OCI-M2 (cell line): Measurements from ENCODE around the gene MEF2C.
A peak's percentile ranks its signal among the peaks of the same experiment; 100 is the strongest.

Experiments
- DNase-seq: peaks from one replicate; lab custom pipeline; 2025; ENCODE audit not compliant: unreplicated experiment; lab: John Stamatoyannopoulos, UW

The MEF2C gene

GRCh38 chr5:88761939-88762338, 121.0 kb downstream of the MEF2C start:
- DNase-seq, result no peak

DNA sequence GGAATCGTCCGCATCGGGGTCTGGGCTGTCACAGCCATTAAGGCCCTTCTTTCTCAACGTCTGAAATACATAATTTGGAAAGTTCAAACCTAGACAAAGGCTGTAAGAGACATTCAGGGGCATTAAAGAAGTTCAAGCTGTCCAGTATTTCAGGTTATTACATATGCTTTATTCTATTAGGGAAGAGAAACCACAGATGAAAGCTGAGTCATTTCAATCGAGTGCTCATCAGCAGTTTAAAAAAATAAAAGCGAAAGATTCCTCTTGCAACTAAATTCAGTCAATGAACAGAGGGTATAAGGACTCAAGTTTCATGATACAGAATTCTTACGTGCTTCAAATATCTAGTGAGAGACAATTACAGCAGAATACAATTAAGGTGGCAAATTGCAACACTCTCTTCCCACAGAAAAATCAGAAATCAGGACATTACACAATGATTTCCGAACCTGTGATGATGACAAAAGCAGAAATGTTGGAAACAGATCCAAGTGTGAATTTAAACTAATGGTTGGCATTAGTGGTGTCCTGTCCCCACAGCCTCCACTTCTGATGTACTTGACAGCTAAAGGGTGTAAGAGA, 121.6 kb downstream of the MEF2C start:
- DNase-seq, result no peak

- no peak for DNase-seq
Measured at GRCh38 chr5:88760527-88760926, 122.5 kb downstream of the MEF2C start.

DNA sequence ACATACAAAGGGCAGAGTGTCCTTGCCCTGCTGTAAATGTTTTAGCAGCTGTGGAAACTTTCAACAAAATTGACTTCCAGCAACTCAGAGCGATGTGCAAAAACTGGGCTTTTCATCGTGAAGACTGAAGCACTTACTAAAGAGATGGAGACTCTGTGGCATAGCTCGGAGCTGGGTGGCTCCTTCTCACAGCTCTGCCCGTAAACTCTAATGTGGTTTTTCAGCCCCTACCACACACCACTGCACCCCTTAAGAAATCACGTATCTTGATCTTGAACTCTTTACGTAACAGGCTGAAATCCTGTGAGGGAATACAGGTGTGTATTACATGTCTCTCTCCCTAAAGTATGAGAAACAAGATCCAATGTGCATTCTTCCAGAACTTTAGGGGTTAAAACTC, 124.4 kb downstream of the MEF2C start:
- DNase-seq, result no peak

GRCh38 chr5:88758184-88758583, 124.8 kb downstream of the MEF2C start:
- DNase-seq, result no peak

GRCh38 chr5:88756953-88757352, 126.0 kb downstream of the MEF2C start:
- DNase-seq, result no peak

- no peak for DNase-seq
Measured at GRCh38 chr5:88748666-88749065, 134.3 kb downstream of the MEF2C start.

DNA sequence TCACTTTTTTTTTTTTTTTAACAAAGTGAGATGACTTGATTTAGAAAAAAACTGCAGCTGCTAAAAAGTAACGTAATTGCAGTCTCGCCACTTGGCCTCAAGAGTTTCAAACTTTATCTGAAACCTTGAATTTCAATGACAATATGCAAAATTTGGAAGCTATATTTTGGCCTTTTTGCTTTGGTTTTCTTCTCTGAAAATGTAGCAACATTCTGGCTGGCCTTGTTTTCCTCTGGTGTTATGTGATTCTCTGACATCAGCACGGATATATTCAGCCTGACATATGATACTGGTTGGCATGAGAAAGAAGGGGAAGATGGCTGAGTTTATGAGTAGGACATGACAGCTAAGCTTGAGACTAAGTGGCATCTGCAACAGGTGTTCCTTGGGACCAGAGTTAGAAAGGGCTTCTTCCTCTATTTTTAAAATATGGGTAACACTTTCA, 136.5 kb downstream of the MEF2C start:
- DNase-seq, result no peak

DNA sequence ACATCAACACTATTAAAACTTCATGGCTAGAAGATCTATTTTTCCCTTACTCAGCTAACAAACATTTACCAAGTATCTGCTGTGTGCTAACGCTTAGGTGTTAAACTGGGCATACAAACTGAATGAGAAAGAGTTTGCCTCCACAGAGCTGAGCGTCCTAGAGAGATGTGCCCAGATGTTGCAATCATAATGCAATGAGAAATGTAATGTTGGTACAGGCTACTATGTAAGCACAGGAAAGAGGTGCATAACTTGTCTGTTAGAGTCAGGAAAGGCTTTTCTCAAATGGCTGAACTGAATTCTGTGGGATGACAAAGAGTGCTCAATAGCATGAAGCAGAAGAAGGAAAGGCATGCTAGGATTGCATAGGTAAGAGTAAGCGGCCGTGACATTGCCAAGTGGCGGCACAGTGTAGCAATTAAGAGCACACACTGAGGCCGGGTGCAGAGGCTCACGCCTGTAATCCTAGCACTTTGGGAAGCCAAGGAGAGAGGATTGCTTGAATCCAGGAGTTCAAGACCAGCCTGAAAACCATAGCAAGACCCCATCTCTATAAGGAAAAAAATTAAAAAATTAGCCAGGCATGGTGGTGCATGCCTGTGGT, 137.8 kb downstream of the MEF2C start:
- no peak for DNase-seq

DNA sequence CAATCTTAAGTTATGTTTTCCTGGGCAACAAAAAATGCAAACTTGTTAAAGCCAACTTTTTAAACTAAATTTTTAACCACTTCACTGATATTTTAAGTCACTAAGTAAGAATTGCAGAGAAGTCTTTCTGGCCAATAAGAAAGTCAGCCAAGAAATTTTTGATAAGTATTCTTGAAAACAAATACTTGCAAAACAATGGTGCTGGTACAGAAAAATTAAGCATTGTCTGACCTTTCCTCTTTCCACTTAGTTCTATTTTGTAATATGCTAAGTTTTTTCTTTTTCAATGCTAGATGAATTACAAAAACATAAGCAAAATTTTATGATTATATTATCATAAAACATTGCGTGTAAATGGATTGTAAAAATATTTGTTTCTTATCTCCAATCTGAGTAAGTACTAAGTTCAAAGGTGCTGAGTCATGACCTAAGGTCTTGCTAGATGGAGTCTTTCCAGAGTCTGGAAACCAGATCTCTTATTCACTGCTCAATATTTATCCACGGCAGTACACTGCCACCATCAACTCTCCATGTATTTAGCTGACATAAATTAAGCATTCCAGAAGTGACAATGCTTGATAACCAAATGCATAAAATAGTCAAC, 139.7 kb downstream of the MEF2C start:
- no peak for DNase-seq

DNA sequence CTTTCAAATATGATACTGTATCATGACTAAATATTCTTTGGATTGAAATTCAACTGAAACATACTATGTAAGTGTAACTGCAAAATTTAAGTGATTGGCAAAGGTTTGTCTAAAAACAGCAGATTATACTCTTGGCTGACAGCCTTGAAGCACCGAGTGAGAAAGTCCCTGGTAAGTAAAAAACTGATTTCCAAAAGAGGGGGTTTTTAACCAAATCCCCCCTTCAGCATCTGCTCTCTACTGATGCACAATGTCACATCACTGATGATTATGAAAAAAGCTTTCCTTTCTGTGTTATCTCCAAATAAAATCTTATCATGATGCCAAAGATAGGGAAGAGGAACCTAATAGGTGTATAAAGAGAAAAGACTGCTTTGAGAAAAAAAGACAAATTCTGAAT, 141.0 kb downstream of the MEF2C start:
- DNase-seq, result no peak

GRCh38 chr5:88740604-88741185, 142.3 kb downstream of the MEF2C start:
- no peak for DNase-seq

- no peak for DNase-seq
Measured at GRCh38 chr5:88736494-88736893, 146.5 kb downstream of the MEF2C start.

- DNase-seq, result no peak
Measured at GRCh38 chr5:88734983-88735382, 148.0 kb downstream of the MEF2C start.

DNA sequence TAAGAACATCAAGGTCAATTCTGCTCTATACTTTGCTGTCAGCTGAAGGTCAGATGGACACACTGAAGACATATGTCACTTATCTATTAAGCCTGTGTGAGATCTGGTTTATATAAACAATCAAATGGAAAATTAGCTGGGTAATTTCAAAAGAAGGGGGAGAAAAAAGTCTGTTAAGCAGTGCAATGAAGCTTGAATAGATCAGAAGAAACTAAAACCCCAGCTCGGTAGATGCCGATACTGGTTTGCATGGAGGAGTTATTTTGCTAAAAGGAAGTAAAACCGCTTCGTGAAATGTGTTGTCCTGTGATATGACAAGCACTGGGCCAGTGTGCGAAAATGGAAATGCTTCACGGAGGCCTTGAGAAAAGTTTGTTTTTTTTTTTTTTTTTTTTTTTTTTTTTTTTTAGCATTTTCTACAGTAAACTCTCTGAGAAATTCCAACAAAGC, 148.8 kb downstream of the MEF2C start:
- DNase-seq, result peak; percentile 51

DNA sequence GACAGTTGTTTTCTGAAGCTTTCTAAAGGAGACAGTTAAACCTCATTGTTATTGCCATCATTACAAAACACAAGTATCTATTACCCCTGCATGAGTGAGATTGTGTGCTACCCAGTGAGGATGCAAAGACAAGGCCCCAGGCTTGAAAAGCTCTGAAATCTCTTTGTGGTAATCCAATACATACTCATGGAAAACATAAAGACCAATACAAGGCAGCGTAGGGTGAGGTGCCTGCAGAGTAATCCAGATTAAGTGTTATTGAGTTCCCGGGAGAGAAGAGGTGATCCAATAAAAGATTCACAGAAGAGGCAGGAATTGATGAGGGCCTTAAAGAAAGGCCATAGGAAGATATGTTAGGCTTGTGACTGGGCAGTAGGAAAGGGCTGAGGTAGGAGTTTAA, 150.1 kb downstream of the MEF2C start:
- no peak for DNase-seq

GRCh38 chr5:88732181-88732633, 150.8 kb downstream of the MEF2C start:
- DNase-seq, result no peak

DNA sequence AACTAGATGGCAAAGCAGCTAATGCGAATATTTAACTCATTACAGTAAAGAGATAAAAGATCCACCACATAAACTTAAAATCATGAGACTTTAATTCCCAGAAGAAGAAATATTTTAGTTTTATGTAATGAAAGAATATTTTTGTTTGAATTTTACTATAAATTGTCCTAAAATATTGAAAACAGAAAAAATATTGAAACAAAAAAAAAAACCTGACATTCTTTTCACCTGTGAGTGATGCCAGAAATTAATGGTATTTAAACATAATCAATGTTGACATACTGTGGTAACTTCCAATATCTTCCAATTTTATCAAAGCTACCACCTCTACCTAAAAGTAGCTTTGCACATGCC, 153.2 kb downstream of the MEF2C start:
- no peak for DNase-seq

DNA sequence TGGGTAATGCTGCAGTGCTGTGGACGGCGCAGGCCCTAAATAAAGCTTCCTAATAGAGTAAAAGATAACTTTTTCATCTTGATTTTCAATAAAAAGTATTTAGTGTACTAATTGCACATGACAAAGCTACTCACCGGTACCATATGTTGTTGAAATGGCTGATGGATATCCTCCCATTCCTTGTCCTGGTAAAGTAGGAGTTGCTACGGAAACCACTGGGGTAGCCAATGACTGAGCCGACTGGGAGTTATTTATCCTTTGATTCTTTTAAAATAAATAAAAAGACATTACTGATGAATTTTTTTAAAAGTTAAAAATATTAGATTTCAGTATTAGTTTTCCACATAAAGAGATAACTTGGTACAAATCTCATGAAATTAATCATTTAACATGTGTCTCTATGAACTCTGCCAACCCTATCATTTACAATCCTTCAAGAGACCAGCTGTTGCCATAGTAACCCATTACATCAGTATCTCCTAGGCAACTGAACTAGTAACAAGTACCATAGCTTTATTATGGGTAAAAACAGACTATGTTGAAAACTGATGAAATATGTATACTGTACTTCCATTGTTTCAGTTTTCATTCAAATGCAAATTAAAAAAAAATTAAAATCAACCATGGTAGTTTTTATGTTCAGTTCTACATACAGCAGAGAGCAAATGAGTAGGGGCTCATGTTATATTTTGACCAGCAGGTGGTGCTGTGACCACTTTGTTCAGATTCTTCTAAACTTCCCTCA, 153.7 kb downstream of the MEF2C start:
- DNase-seq, result peak; percentile 13

GRCh38 chr5:88727705-88728313, 155.2 kb downstream of the MEF2C start:
- DNase-seq, result no peak

GRCh38 chr5:88725454-88725853, 157.5 kb downstream of the MEF2C start:
- no peak for DNase-seq
